Tibial artery (tissue), 4 donors: ENCODE data around the gene MAEL.

Experiments
- DNase-seq, 2 donors: peaks; one replicate each; pipeline ENCODE4 v3.0.0-alpha.2; 2019
- H3K27ac ChIP-seq, 2 donors: fragments of 200-600 bp; sonication (generic) in 1 of 2; 1 replicate in 1 of 2; 2 replicates in 1 of 2; pipeline ENCODE4 v1.5.1; 2018 to 2019; ENCODE audit warnings: mild to moderate bottlenecking in 1 of 2
- H3K27me3 ChIP-seq, 2 donors: fragments of 200-600 bp; sonication (generic) in 1 of 2; one replicate each; pipeline versions ENCODE4 v1.5.1 to v1.6.0; 2016 to 2019
- H3K36me3 ChIP-seq, 3 donors: fragments of 200-600 bp; sonication (generic) in 2 of 3; one replicate each; pipeline ENCODE4 v1.5.1; 2016 to 2019; ENCODE audit warnings: mild to moderate bottlenecking in 2 of 3
- H3K4me1 ChIP-seq, 4 donors: fragments of 200-600 bp; sonication (generic) in 2 of 4; 1 replicate in 3 of 4; 2 replicates in 1 of 4; pipeline ENCODE4 v1.5.1; 2016 to 2019
- H3K4me3 ChIP-seq, 2 donors: fragments of 200-600 bp; sonication (generic) in 1 of 2; 1 replicate in 1 of 2; 2 replicates in 1 of 2; pipeline ENCODE4 v1.5.1; 2018 to 2019; ENCODE audit warnings: mild to moderate bottlenecking in 2 of 2
- H3K9me3 ChIP-seq, 3 donors: fragments of 200-600 bp; sonication (generic) in 1 of 3; one replicate each; pipeline ENCODE4 v1.5.1; 2016 to 2019
- CTCF ChIP-seq, 2 experiments: fragments of 200-600 bp in 1 of 2; fragments of 450-650 bp in 1 of 2; IDR thresholded peaks; one replicate each; pipeline ENCODE4 v1.5.1; 2017 to 2019; ENCODE audit warnings: antibody characterized with exemption in 2 of 2, mild to moderate bottlenecking in 1 of 2, moderate library complexity in 1 of 2
- intact Hi-C: fragments of 100-400 bp; cut with DNase I; formaldehyde crosslinking; loops from one replicate; pipeline ENCODE4 v1.15.0; 2023; ENCODE audit warnings: low total_unique reads

Gene MAEL

GRCh38 chr1:166980383-166980782 lies 8.7 kb upstream of the MAEL start:
- DNase-seq, result no peak
- no peaks in the 10 kb centered on the region for H3K36me3 ChIP-seq
- intact Hi-C loops, result no loop called here
- H3K27me3 ChIP-seq, result no peaks in the 10 kb centered on the region
- TF ChIP-seq CTCF (IDR thresholded peaks at IDR 0.05), result no peak
- H3K27ac ChIP-seq, result no peak overlapping the region
- no peak overlapping the region for H3K4me3 ChIP-seq
- no peaks in the 10 kb centered on the region for H3K9me3 ChIP-seq
- H3K4me1 ChIP-seq, result peaks cover 0 to 7% (median 3%) of the 10 kb centered on the region in 4 donors

- no peak for TF ChIP-seq CTCF (IDR thresholded peaks at IDR 0.05)
Measured at GRCh38 chr1:166980818-166981217, 8.3 kb upstream of the MAEL start.

GRCh38 chr1:166981589-166981988 lies 7.5 kb upstream of the MAEL start:
- no peaks in the 10 kb centered on the region for H3K36me3 ChIP-seq
- no peak overlapping the region for H3K27ac ChIP-seq

More at GRCh38 chr1:166980818-166981217, 8.3 kb upstream of the MAEL start:
- intact Hi-C loops, result no loop called here
- no peaks in the 10 kb centered on the region for H3K9me3 ChIP-seq
- H3K36me3 ChIP-seq, result no peaks in the 10 kb centered on the region
- peaks cover 0 to 7% (median 3%) of the 10 kb centered on the region in 4 donors for H3K4me1 ChIP-seq
- no peaks in the 10 kb centered on the region for H3K27me3 ChIP-seq
- DNase-seq, result no peak
- no peak overlapping the region for H3K4me3 ChIP-seq
- no peak overlapping the region for H3K27ac ChIP-seq

GRCh38 chr1:166999075-166999474 lies 10.0 kb downstream of the MAEL start:
- no peak overlapping the region for H3K27ac ChIP-seq
- peaks cover 0 to 6% (median 0%) of the 10 kb centered on the region in 3 donors for H3K9me3 ChIP-seq
- H3K4me1 ChIP-seq, result no peaks in the 10 kb centered on the region
- no peaks in the 10 kb centered on the region for H3K36me3 ChIP-seq
- intact Hi-C loops, result no loop called here
- TF ChIP-seq CTCF (IDR thresholded peaks at IDR 0.05), result no peak
- no peaks in the 10 kb centered on the region for H3K27me3 ChIP-seq
- DNase-seq, result no peak
- no peak overlapping the region for H3K4me3 ChIP-seq

More at GRCh38 chr1:166981589-166981988, 7.5 kb upstream of the MAEL start:
- intact Hi-C loops, result no loop called here
- no peak for TF ChIP-seq CTCF (IDR thresholded peaks at IDR 0.05)
- no peaks in the 10 kb centered on the region for H3K27me3 ChIP-seq
- no peak for DNase-seq
- H3K9me3 ChIP-seq, result no peaks in the 10 kb centered on the region
- no peak overlapping the region for H3K4me3 ChIP-seq
- no peaks in the 10 kb centered on the region for H3K4me1 ChIP-seq

GRCh38 chr1:166999500-167000055 lies 10.5 kb downstream of the MAEL start:
- no peak for TF ChIP-seq CTCF (IDR thresholded peaks at IDR 0.05)
- DNase-seq, result no peak
- H3K27ac ChIP-seq, result no peak overlapping the region

GRCh38 chr1:167000546-167000945 lies 11.5 kb downstream of the MAEL start:
- Histone ChIP-seq H3K36me3 (no peaks in the 10 kb centered on the region), H3K9me3 (peaks cover 0 to 6% (median 0%) of the 10 kb centered on the region in 3 donors), H3K27ac (no peak overlapping the region), H3K27me3 (no peaks in the 10 kb centered on the region), H3K4me1 (no peaks in the 10 kb centered on the region), H3K4me3 (no peak overlapping the region)
- intact Hi-C loops, result no loop called here
- DNase-seq, result no peak
- no peak for TF ChIP-seq CTCF (IDR thresholded peaks at IDR 0.05)

More at GRCh38 chr1:166999500-167000055, 10.5 kb downstream of the MAEL start:
- Histone ChIP-seq H3K9me3 (peaks cover 0 to 6% (median 0%) of the 10 kb centered on the region in 3 donors), H3K36me3 (no peaks in the 10 kb centered on the region), H3K27me3 (no peaks in the 10 kb centered on the region), H3K4me1 (no peaks in the 10 kb centered on the region), H3K4me3 (no peak overlapping the region)
- intact Hi-C loops, result no loop called here
